DND-41 (cell line): ENCODE measurements around the gene SDR9C7.

Experiments
- ATAC-seq: fragments of 200-7000 bp; cut with Tn5 transposase; 3 replicates; pipeline ENCODE4 v1.9.1; 2021; ENCODE audit warnings: low read depth; ENCODE audit not compliant: insufficient read depth
- DNase-seq: peaks from one replicate; pipeline ENCODE4 v3.0.0-alpha.2; 2020
- H2AFZ ChIP-seq: 2 replicates; pipeline ENCODE4 v1.6.0; 2012; ENCODE audit warnings: low read depth, low read length
- H3K27ac ChIP-seq: 2 replicates; pipeline ENCODE4 v1.5.1; 2012; ENCODE audit warnings: low read length, inconsistent platforms
- H3K27me3 ChIP-seq: fragments of 200-600 bp; sonication (generic); 2 replicates; pipeline ENCODE4 v1.6.0; 2012; ENCODE audit warnings: low read length, mild to moderate bottlenecking, inconsistent platforms; ENCODE audit not compliant: insufficient read depth, poor library complexity
- H3K36me3 ChIP-seq: 2 replicates; pipeline ENCODE4 v1.5.1; 2012; ENCODE audit warnings: low read length, inconsistent platforms; ENCODE audit not compliant: insufficient read depth
- H3K4me1 ChIP-seq: 2 replicates; pipeline ENCODE4 v1.5.1; 2012; ENCODE audit warnings: mild to moderate bottlenecking, low read length; ENCODE audit not compliant: insufficient read depth
- H3K4me2 ChIP-seq: 2 replicates; pipeline ENCODE4 v1.6.0; 2012; ENCODE audit warnings: mild to moderate bottlenecking, moderate library complexity, low read length, inconsistent platforms; ENCODE audit not compliant: insufficient read depth
- H3K4me3 ChIP-seq, 2 experiments: fragments of 200-600 bp in 1 of 2; shearing (Covaris generic) in 1 of 2; 2 replicates each; pipeline ENCODE4 v1.5.1; 2012 to 2016; ENCODE audit warnings: inconsistent platforms in 2 of 2, low read length in 2 of 2, mild to moderate bottlenecking in 2 of 2, low read depth in 1 of 2, moderate library complexity in 1 of 2
- H3K79me2 ChIP-seq: 2 replicates; pipeline ENCODE4 v1.6.0; 2012; ENCODE audit warnings: low read length, inconsistent platforms; ENCODE audit not compliant: insufficient read depth
- H3K9ac ChIP-seq: 2 replicates; pipeline ENCODE4 v1.6.0; 2012; ENCODE audit warnings: low read depth, mild to moderate bottlenecking, inconsistent platforms, low read length, moderate library complexity
- H3K9me3 ChIP-seq: 2 replicates; pipeline ENCODE4 v1.5.1; 2012; ENCODE audit warnings: low read length, moderate library complexity, mild to moderate bottlenecking, inconsistent platforms; ENCODE audit not compliant: insufficient read depth, severe bottlenecking
- H4K20me1 ChIP-seq: 2 replicates; pipeline ENCODE4 v1.6.0; 2012; ENCODE audit warnings: low read length; ENCODE audit not compliant: insufficient read depth
- CTCF ChIP-seq: IDR thresholded peaks from 2 replicates; pipeline ENCODE4 v1.5.1; 2012; ENCODE audit warnings: borderline replicate concordance, low read length, moderate library complexity, mild to moderate bottlenecking; ENCODE audit not compliant: poor library complexity, severe bottlenecking; ENCODE audit errors: extremely low read depth
- EZH2 ChIP-seq: IDR thresholded peaks from 3 replicates; pipeline ENCODE4 v1.6.1; 2012; ENCODE audit warnings: borderline replicate concordance, low read depth, mild to moderate bottlenecking, moderate library complexity, low read length, inconsistent platforms; ENCODE audit not compliant: severe bottlenecking

The SDR9C7 gene

GRCh38 chr12:56957229-56958052 is 23.2 kb upstream of the SDR9C7 start, which contains the start of gene RDH16:
TSS of gene RDH16 (minus strand) at chr12:56957608. CDS start at chr12:56957462, 146 bp downstream.
- H3K27me3 ChIP-seq: no peaks in the 10 kb centered on the region
- no peaks in the 10 kb centered on the region for H3K36me3 ChIP-seq
- TF ChIP-seq EZH2 (no peak), CTCF (no peak)
- H3K79me2 ChIP-seq: no peaks in the 10 kb centered on the region
- no peak for DNase-seq
- no peak for ATAC-seq
- no peaks in the 10 kb centered on the region for H3K4me1 ChIP-seq
- no peak within 1 kb of the TSS for H3K27ac ChIP-seq
- no peak within 1 kb of the TSS for H2AFZ ChIP-seq
- no peak within 1 kb of the TSS for H3K4me2 ChIP-seq
- H3K9ac ChIP-seq: no peak within 1 kb of the TSS
- H4K20me1 ChIP-seq: no peaks in the 10 kb centered on the region
- H3K9me3 ChIP-seq: peaks cover 6% of the 10 kb centered on the region
- no peak within 1 kb of the TSS for H3K4me3 ChIP-seq

GRCh38 chr12:56955631-56956256 is 21.5 kb upstream of the SDR9C7 start:
- Histone ChIP-seq H2AFZ (no peak overlapping the region), H3K27ac (no peak overlapping the region), H4K20me1 (no peaks in the 10 kb centered on the region), H3K4me3 (no peak overlapping the region), H3K4me1 (no peaks in the 10 kb centered on the region), H3K9ac (no peak overlapping the region), H3K9me3 (peaks cover 6% of the 10 kb centered on the region), H3K4me2 (no peak overlapping the region), H3K27me3 (no peaks in the 10 kb centered on the region), H3K36me3 (no peaks in the 10 kb centered on the region), H3K79me2 (no peaks in the 10 kb centered on the region)
- ATAC-seq: no peak
- DNase-seq: no peak
- TF ChIP-seq CTCF (no peak), EZH2 (no peak)

GRCh38 chr12:56954958-56955355 is 20.7 kb upstream of the SDR9C7 start:
- ATAC-seq: no peak
- Histone ChIP-seq H3K36me3 (no peaks in the 10 kb centered on the region), H3K27me3 (no peaks in the 10 kb centered on the region), H3K4me3 (no peak overlapping the region), H3K9ac (no peak overlapping the region), H4K20me1 (no peaks in the 10 kb centered on the region), H3K4me1 (no peaks in the 10 kb centered on the region), H3K27ac (no peak overlapping the region), H3K4me2 (no peak overlapping the region), H3K79me2 (no peaks in the 10 kb centered on the region), H3K9me3 (peaks cover 6% of the 10 kb centered on the region), H2AFZ (no peak overlapping the region)
- TF ChIP-seq CTCF (no peak), EZH2 (no peak)
- no peak for DNase-seq
